GM12873 (cell line): ENCODE data around the gene AHRR.

Source experiments
- CTCF ChIP-seq: IDR thresholded peaks from 2 replicates; pipeline ENCODE4 v1.5.1; 2012; ENCODE audit warnings: low read depth, mild to moderate bottlenecking, moderate library complexity, low read length, control low read depth; ENCODE audit not compliant: insufficient read depth; ENCODE audit errors: missing control alignments

The AHRR gene

GRCh38 chr5:317086-317811, 4.3 kb upstream of the AHRR start:
- peak; percentile 97 for TF ChIP-seq CTCF

- peak; percentile 28 for TF ChIP-seq CTCF
Observed at GRCh38 chr5:318341-318897, 3.1 kb upstream of the AHRR start.

GRCh38 chr5:318931-319601, 2.4 kb upstream of the AHRR start:
- TF ChIP-seq CTCF: no peak

GRCh38 chr5:320524-321229, 837 bp upstream of the AHRR start:
- no peak for TF ChIP-seq CTCF

GRCh38 chr5:321726-322251, 275 bp downstream of the AHRR start:
- TF ChIP-seq CTCF: no peak

- no peak for TF ChIP-seq CTCF
Observed at GRCh38 chr5:322281-322941, 897 bp downstream of the AHRR start.
